Measurements from ENCODE around the gene B3GALNT2.

The B3GALNT2 gene

GRCh38 chr1:235430991-235431390, 73.3 kb downstream of the B3GALNT2 start:
- H2AFZ ChIP-seq (ENCODE audit: low read depth, low read length) = no peak overlapping the region
- no peak for DNase-seq
- H2BK5ac ChIP-seq (ENCODE audit: low read depth, low read length, poor library complexity, severe bottlenecking) = no peak overlapping the region
- no peak overlapping the region for H4K91ac ChIP-seq (ENCODE audit: low read length)
- no peak overlapping the region for H3K4me2 ChIP-seq (ENCODE audit: low read length, poor library complexity, severe bottlenecking)
- no peak overlapping the region for H4K8ac ChIP-seq (ENCODE audit: low read length)
- peaks cover 4% of the 10 kb centered on the region for H3K4me1 ChIP-seq (ENCODE audit: control insufficient read depth, insufficient read depth, low read depth, low read length)
- H3K27me3 ChIP-seq (ENCODE audit: control insufficient read depth in 1 of 2, insufficient read depth in 1 of 2, low read length in 2 of 2) = no peaks in the 10 kb centered on the region
- no peak overlapping the region for H3K4me3 ChIP-seq (ENCODE audit: insufficient read depth in 1 of 2, low read depth in 1 of 2, low read length in 2 of 2)
- no peak overlapping the region for H3K23ac ChIP-seq (ENCODE audit: low read length in 2 of 2)
- no peak overlapping the region for H2AK5ac ChIP-seq (ENCODE audit: low read length, severe bottlenecking)
- 93% methylated on average over 6 of the region's 6 CpGs for WGBS
- H2BK120ac ChIP-seq (ENCODE audit: low read depth, low read length) = no peak overlapping the region
- no peak overlapping the region for H3K14ac ChIP-seq (ENCODE audit: low read length in 2 of 2)
- no peak overlapping the region for H3K4ac ChIP-seq (ENCODE audit: low read depth in 1 of 2, low read length in 2 of 2)
- no peak overlapping the region for H3K9ac ChIP-seq (ENCODE audit: low read length)
- no peak overlapping the region for H3K27ac ChIP-seq (ENCODE audit: low read length, poor library complexity, severe bottlenecking)
- H3K18ac ChIP-seq (ENCODE audit: low read depth in 1 of 2, low read length in 2 of 2) = no peak overlapping the region
- H2BK12ac ChIP-seq (ENCODE audit: low read length in 2 of 2) = no peak overlapping the region
- H3K79me1 ChIP-seq (replicated peaks; ENCODE audit: low read length, poor library complexity, severe bottlenecking) = peaks cover 25% of the 10 kb centered on the region
- no peaks in the 10 kb centered on the region for H3K9me3 ChIP-seq (ENCODE audit: control insufficient read depth, low read length)
- H2BK15ac ChIP-seq (ENCODE audit: low read depth, poor library complexity, severe bottlenecking) = no peak overlapping the region
- H3K36me3 ChIP-seq (ENCODE audit: control insufficient read depth in 1 of 2, insufficient read depth in 2 of 2, low read depth in 1 of 2, low read length in 2 of 2) = peaks cover 18 to 37% of the 10 kb centered on the region in 2 experiments

GRCh38 chr1:235429143-235429542, 75.1 kb downstream of the B3GALNT2 start:
- H3K4me3 ChIP-seq (ENCODE audit: insufficient read depth in 1 of 2, low read depth in 1 of 2, low read length in 2 of 2) = no peak overlapping the region
- H3K27me3 ChIP-seq (ENCODE audit: control insufficient read depth in 1 of 2, insufficient read depth in 1 of 2, low read length in 2 of 2) = no peaks in the 10 kb centered on the region
- no peak overlapping the region for H3K18ac ChIP-seq (ENCODE audit: low read depth in 1 of 2, low read length in 2 of 2)
- H4K91ac ChIP-seq (ENCODE audit: low read length) = no peak overlapping the region
- H3K23ac ChIP-seq (ENCODE audit: low read length in 2 of 2) = no peak overlapping the region
- WGBS = 80% methylated on average over 5 of the region's 5 CpGs
- H4K8ac ChIP-seq (ENCODE audit: low read length) = no peak overlapping the region
- H2BK5ac ChIP-seq (ENCODE audit: low read depth, low read length, poor library complexity, severe bottlenecking) = no peak overlapping the region
- H3K14ac ChIP-seq (ENCODE audit: low read length in 2 of 2) = no peak overlapping the region
- no peak overlapping the region for H3K9ac ChIP-seq (ENCODE audit: low read length)
- H2BK15ac ChIP-seq (ENCODE audit: low read depth, poor library complexity, severe bottlenecking) = no peak overlapping the region
- H3K4me2 ChIP-seq (ENCODE audit: low read length, poor library complexity, severe bottlenecking) = no peak overlapping the region
- no peak overlapping the region for H3K27ac ChIP-seq (ENCODE audit: low read length, poor library complexity, severe bottlenecking)
- no peak overlapping the region for H2BK120ac ChIP-seq (ENCODE audit: low read depth, low read length)
- no peak for DNase-seq
- H2AK5ac ChIP-seq (ENCODE audit: low read length, severe bottlenecking) = no peak overlapping the region
- no peaks in the 10 kb centered on the region for H3K9me3 ChIP-seq (ENCODE audit: control insufficient read depth, low read length)
- H2BK12ac ChIP-seq (ENCODE audit: low read length in 2 of 2) = no peak overlapping the region
- peaks cover 22% of the 10 kb centered on the region in 2 experiments for H3K36me3 ChIP-seq (ENCODE audit: control insufficient read depth in 1 of 2, insufficient read depth in 2 of 2, low read depth in 1 of 2, low read length in 2 of 2)
- H2AFZ ChIP-seq (ENCODE audit: low read depth, low read length) = no peak overlapping the region
- H3K4me1 ChIP-seq (ENCODE audit: control insufficient read depth, insufficient read depth, low read depth, low read length) = peaks cover 5% of the 10 kb centered on the region
- no peak overlapping the region for H3K4ac ChIP-seq (ENCODE audit: low read depth in 1 of 2, low read length in 2 of 2)
- peaks cover 34% of the 10 kb centered on the region for H3K79me1 ChIP-seq (replicated peaks; ENCODE audit: low read length, poor library complexity, severe bottlenecking)

GRCh38 chr1:235427447-235427846, 76.8 kb downstream of the B3GALNT2 start:
- 97% methylated on average over 3 of the region's 4 CpGs for WGBS
- no peak overlapping the region for H2BK15ac ChIP-seq (ENCODE audit: low read depth, poor library complexity, severe bottlenecking)
- H2BK12ac ChIP-seq (ENCODE audit: low read length in 2 of 2) = no peak overlapping the region
- no peak overlapping the region for H2AFZ ChIP-seq (ENCODE audit: low read depth, low read length)
- H3K18ac ChIP-seq (ENCODE audit: low read depth in 1 of 2, low read length in 2 of 2) = no peak overlapping the region
- H4K91ac ChIP-seq (ENCODE audit: low read length) = no peak overlapping the region
- H3K4me3 ChIP-seq (ENCODE audit: insufficient read depth in 1 of 2, low read depth in 1 of 2, low read length in 2 of 2) = no peak overlapping the region
- no peak overlapping the region for H3K23ac ChIP-seq (ENCODE audit: low read length in 2 of 2)
- no peaks in the 10 kb centered on the region for H3K9me3 ChIP-seq (ENCODE audit: control insufficient read depth, low read length)
- H3K4ac ChIP-seq (ENCODE audit: low read depth in 1 of 2, low read length in 2 of 2) = no peak overlapping the region
- no peak overlapping the region for H3K9ac ChIP-seq (ENCODE audit: low read length)
- no peaks in the 10 kb centered on the region for H3K27me3 ChIP-seq (ENCODE audit: control insufficient read depth in 1 of 2, insufficient read depth in 1 of 2, low read length in 2 of 2)
- DNase-seq = no peak
- H2BK120ac ChIP-seq (ENCODE audit: low read depth, low read length) = no peak overlapping the region
- H3K27ac ChIP-seq (ENCODE audit: low read length, poor library complexity, severe bottlenecking) = no peak overlapping the region
- H2AK5ac ChIP-seq (ENCODE audit: low read length, severe bottlenecking) = no peak overlapping the region
- H2BK5ac ChIP-seq (ENCODE audit: low read depth, low read length, poor library complexity, severe bottlenecking) = no peak overlapping the region
- H3K4me1 ChIP-seq (ENCODE audit: control insufficient read depth, insufficient read depth, low read depth, low read length) = peaks cover 5% of the 10 kb centered on the region
- no peak overlapping the region for H3K4me2 ChIP-seq (ENCODE audit: low read length, poor library complexity, severe bottlenecking)
- no peak overlapping the region for H3K14ac ChIP-seq (ENCODE audit: low read length in 2 of 2)
- peaks cover 8 to 15% of the 10 kb centered on the region in 2 experiments for H3K36me3 ChIP-seq (ENCODE audit: control insufficient read depth in 1 of 2, insufficient read depth in 2 of 2, low read depth in 1 of 2, low read length in 2 of 2)
- peaks cover 40% of the 10 kb centered on the region for H3K79me1 ChIP-seq (replicated peaks; ENCODE audit: low read length, poor library complexity, severe bottlenecking)
- H4K8ac ChIP-seq (ENCODE audit: low read length) = no peak overlapping the region

- H3K4me2 ChIP-seq (ENCODE audit: low read length, poor library complexity, severe bottlenecking) = no peak overlapping the region
- 97% methylated on average over 13 of the region's 13 CpGs for WGBS
- H4K8ac ChIP-seq (ENCODE audit: low read length) = no peak overlapping the region
- peaks cover 42% of the 10 kb centered on the region for H3K79me1 ChIP-seq (replicated peaks; ENCODE audit: low read length, poor library complexity, severe bottlenecking)
- no peaks in the 10 kb centered on the region for H3K27me3 ChIP-seq (ENCODE audit: control insufficient read depth in 1 of 2, insufficient read depth in 1 of 2, low read length in 2 of 2)
- H3K36me3 ChIP-seq (ENCODE audit: control insufficient read depth in 1 of 2, insufficient read depth in 2 of 2, low read depth in 1 of 2, low read length in 2 of 2) = peaks cover 8 to 11% of the 10 kb centered on the region in 2 experiments
- H2AFZ ChIP-seq (ENCODE audit: low read depth, low read length) = no peak overlapping the region
- H2AK5ac ChIP-seq (ENCODE audit: low read length, severe bottlenecking) = no peak overlapping the region
- no peak for DNase-seq
- no peak overlapping the region for H3K14ac ChIP-seq (ENCODE audit: low read length in 2 of 2)
- no peak overlapping the region for H3K18ac ChIP-seq (ENCODE audit: low read depth in 1 of 2, low read length in 2 of 2)
- H3K4ac ChIP-seq (ENCODE audit: low read depth in 1 of 2, low read length in 2 of 2) = no peak overlapping the region
- H3K9ac ChIP-seq (ENCODE audit: low read length) = no peak overlapping the region
- H2BK5ac ChIP-seq (ENCODE audit: low read depth, low read length, poor library complexity, severe bottlenecking) = no peak overlapping the region
- H3K9me3 ChIP-seq (ENCODE audit: control insufficient read depth, low read length) = no peaks in the 10 kb centered on the region
- H3K27ac ChIP-seq (ENCODE audit: low read length, poor library complexity, severe bottlenecking) = no peak overlapping the region
- no peak overlapping the region for H2BK12ac ChIP-seq (ENCODE audit: low read length in 2 of 2)
- H4K91ac ChIP-seq (ENCODE audit: low read length) = no peak overlapping the region
- H3K4me3 ChIP-seq (ENCODE audit: insufficient read depth in 1 of 2, low read depth in 1 of 2, low read length in 2 of 2) = no peak overlapping the region
- peaks cover 7% of the 10 kb centered on the region for H3K4me1 ChIP-seq (ENCODE audit: control insufficient read depth, insufficient read depth, low read depth, low read length)
- H2BK120ac ChIP-seq (ENCODE audit: low read depth, low read length) = no peak overlapping the region
- H3K23ac ChIP-seq (ENCODE audit: low read length in 2 of 2) = no peak overlapping the region
- H2BK15ac ChIP-seq (ENCODE audit: low read depth, poor library complexity, severe bottlenecking) = no peak overlapping the region
These were observed 77.6 kb downstream of the B3GALNT2 start for GRCh38 chr1:235426680-235427079.

Data from mesenchymal stem cell (in vitro differentiated cells and primary cell).